Adrenal gland (tissue), 12 donors: ENCODE results near the gene UCP3. TPM values are rescaled to one million over a fixed set of nuclear protein-coding genes. Genes with fewer than 3 reads are reported as not detected.
A peak's percentile ranks its signal among the peaks of the same experiment; 100 is the strongest.

ENCODE experiments used
- DNase-seq, 7 donors: peaks; one replicate each; pipeline ENCODE4 v3.0.0-alpha.2; 2019 to 2020
- H3K27ac ChIP-seq, 5 donors: fragments of 200-600 bp; sonication (generic) in 4 of 5; 1 replicate in 3 of 5; 2 replicates in 2 of 5; pipeline versions ENCODE4 v1.5.1 to v1.8.0; 2016 to 2020; ENCODE audit warnings: mild to moderate bottlenecking in 1 of 5
- H3K27me3 ChIP-seq: fragments of 200-600 bp; 2 replicates; pipeline ENCODE4 v1.8.0; 2021
- H3K36me3 ChIP-seq, 2 donors: fragments of 200-600 bp; replicated peaks in 1 of 2; 1 replicate in 1 of 2; 2 replicates in 1 of 2; pipeline versions ENCODE4 v1.5.1 to v1.8.0; 2018 to 2022
- H3K4me1 ChIP-seq, 2 donors: fragments of 200-600 bp; replicated peaks in 1 of 2; 1 replicate in 1 of 2; 2 replicates in 1 of 2; pipeline versions ENCODE4 v1.5.1 to v1.8.0; 2018 to 2021
- H3K4me3 ChIP-seq, 4 donors: fragments of 200-600 bp; sonication (generic) in 3 of 4; one replicate each; pipeline ENCODE4 v1.5.1; 2016 to 2018
- H3K9me3 ChIP-seq, 3 donors: fragments of 200-600 bp; sonication (generic) in 1 of 3; replicated peaks in 1 of 3; 1 replicate in 2 of 3; 2 replicates in 1 of 3; pipeline versions ENCODE4 v1.5.1 to v1.8.0; 2016 to 2021
- POLR2A ChIP-seq, 2 donors: fragments of 450-650 bp; IDR thresholded peaks; one replicate each; pipeline ENCODE4 v1.6.1; 2017; ENCODE audit warnings: antibody characterized with exemption in 2 of 2, mild to moderate bottlenecking in 2 of 2, moderate library complexity in 1 of 2
- WGBS, 4 donors: extraction: QIAGEN DNeasy Blood & Tissue Kit in 2 of 4; methylation state at CpG; one replicate each; pipeline versions ENCODE4 v1.1.5 to v1.1.7; 2013 to 2017; 5-methylcytosine and 5-hydroxymethylcytosine counted together
- intact Hi-C, 2 donors: fragments of 100-400 bp; cut with DNase I; formaldehyde crosslinking; loops; one replicate each; pipeline versions ENCODE4 v1.14.1 to v1.15.0; 2022 to 2023
- polyA plus RNA-seq, 3 donors: library from polyadenylated mRNA; stranded (reverse); fragments of 200-250 nt in 2 of 3; fragments of 350-450 nt in 1 of 3; fragmentation: Illumina TruSeq in 1 of 3; extraction: RNeasy Lipid Tissue Mini Kit (QIAGEN cat#74804) in 1 of 3; gene quantifications; one replicate each; pipeline ENCODE4 v1.2.3, GENCODE V29; 2013 to 2014
- total RNA-seq, 9 donors: library from RNA; depleted of rRNA in 4 of 9; stranded (reverse); fragments of >200 nt in 4 of 9; fragments of 120-200 nt in 1 of 9; fragmentation: NEBNext Ultra II Directional in 1 of 9; extraction: Animal tissue kit (Norgen Biotek cat#: 25700) in 1 of 9; gene quantifications; one replicate each; pipeline versions ENCODE4 v1.1.0 to v1.2.4, GENCODE V29; 2013 to 2023
- TF ChIP-seq, protein P1 (sequence below), 6 experiments: fragments of 450-650 bp in 4 of 6; fragments of 200-600 bp in 2 of 6; sonication (generic) in 1 of 6; IDR thresholded peaks; 1 replicate in 5 of 6; 2 replicates in 1 of 6; pipeline versions ENCODE4 v1.5.1 to v1.8.0; 2016 to 2021; ENCODE audit warnings: antibody characterized with exemption in 6 of 6, mild to moderate bottlenecking in 2 of 6, moderate library complexity in 1 of 6
- donor health status: healthy with polysubstance abuse.
- donor health status: Bipolar disorder and iron deficiency.
- donor health status: DM: yes; HTN: yes; CAD: no.
- donor health status: DM: no; HTN: no; CAD: no.
- donor health status: DM: no; HTN: no; CAD: no.
- donor health status: DM: yes; HTN: yes; CAD: no.

Gene UCP3
- total and polyA plus RNA-seq, 12 donors: 0.36 to 6.3 (median 1.4) TPM

DNA sequence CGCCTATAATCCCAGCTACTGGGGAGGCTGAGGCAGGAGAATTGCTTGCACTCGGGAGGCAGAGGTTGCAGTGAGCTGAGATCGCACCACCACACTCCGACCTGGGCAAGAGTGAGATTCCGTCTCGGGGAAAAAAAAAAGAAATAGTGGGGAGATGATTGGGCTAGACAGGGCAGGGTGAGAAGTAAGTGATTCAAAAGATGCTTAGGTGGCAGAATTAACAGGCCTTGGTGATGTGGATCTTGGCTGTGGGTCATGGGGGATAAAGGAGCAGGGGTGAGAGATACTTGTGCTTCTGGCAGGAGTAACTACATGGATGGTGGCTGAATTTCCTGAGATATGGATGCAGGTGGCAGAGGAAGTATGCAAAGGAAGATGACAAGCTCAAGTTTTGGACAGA, 13.1 kb upstream of the UCP3 start:
- no peak overlapping the region for H3K4me3 ChIP-seq
- TF ChIP-seq POLR2A (IDR thresholded peaks at IDR 0.05): no peak
- TF ChIP-seq, protein P1, sequence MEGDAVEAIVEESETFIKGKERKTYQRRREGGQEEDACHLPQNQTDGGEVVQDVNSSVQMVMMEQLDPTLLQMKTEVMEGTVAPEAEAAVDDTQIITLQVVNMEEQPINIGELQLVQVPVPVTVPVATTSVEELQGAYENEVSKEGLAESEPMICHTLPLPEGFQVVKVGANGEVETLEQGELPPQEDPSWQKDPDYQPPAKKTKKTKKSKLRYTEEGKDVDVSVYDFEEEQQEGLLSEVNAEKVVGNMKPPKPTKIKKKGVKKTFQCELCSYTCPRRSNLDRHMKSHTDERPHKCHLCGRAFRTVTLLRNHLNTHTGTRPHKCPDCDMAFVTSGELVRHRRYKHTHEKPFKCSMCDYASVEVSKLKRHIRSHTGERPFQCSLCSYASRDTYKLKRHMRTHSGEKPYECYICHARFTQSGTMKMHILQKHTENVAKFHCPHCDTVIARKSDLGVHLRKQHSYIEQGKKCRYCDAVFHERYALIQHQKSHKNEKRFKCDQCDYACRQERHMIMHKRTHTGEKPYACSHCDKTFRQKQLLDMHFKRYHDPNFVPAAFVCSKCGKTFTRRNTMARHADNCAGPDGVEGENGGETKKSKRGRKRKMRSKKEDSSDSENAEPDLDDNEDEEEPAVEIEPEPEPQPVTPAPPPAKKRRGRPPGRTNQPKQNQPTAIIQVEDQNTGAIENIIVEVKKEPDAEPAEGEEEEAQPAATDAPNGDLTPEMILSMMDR (IDR thresholded peaks at IDR 0.05): no peak
- H3K27me3 ChIP-seq: no peaks in the 10 kb centered on the region
- intact Hi-C loops: no loop called here
- H3K36me3 ChIP-seq: no peaks in the 10 kb centered on the region
- H3K27ac ChIP-seq: peak overlapping the region in 1 of 5 donors; percentile 51
- no peak for DNase-seq
- 96 to 98% (median 98%) methylated on average over 6 of the region's 6 CpGs for WGBS, 4 donors
- no peaks in the 10 kb centered on the region for H3K9me3 ChIP-seq
- peaks cover 27 to 49% of the 10 kb centered on the region in 2 donors for H3K4me1 ChIP-seq

- DNase-seq: peak in 1 of 7 donors; percentile 31
- Histone ChIP-seq H3K4me3 (no peak overlapping the region), H3K27me3 (no peaks in the 10 kb centered on the region), H3K36me3 (no peaks in the 10 kb centered on the region), H3K27ac (peak overlapping the region in 4 of 5 donors; percentile 27 to 88 (median 82)), H3K4me1 (peaks cover 27 to 43% of the 10 kb centered on the region in 2 donors), H3K9me3 (no peaks in the 10 kb centered on the region)
- intact Hi-C loops: no loop called here
- 82 to 86% (median 86%) methylated on average over 4 of the region's 4 CpGs for WGBS, 4 donors
- TF ChIP-seq, protein P1 (IDR thresholded peaks at IDR 0.05): no peak
- no peak for TF ChIP-seq POLR2A (IDR thresholded peaks at IDR 0.05)
These were observed 11.7 kb upstream of the UCP3 start for GRCh38 chr11:74020539-74020938.

GRCh38 chr11:74019860-74020259, 11.0 kb upstream of the UCP3 start:
- no peak for TF ChIP-seq POLR2A (IDR thresholded peaks at IDR 0.05)
- TF ChIP-seq, protein P1 (IDR thresholded peaks at IDR 0.05): no peak
- Histone ChIP-seq H3K4me1 (peaks cover 24 to 37% of the 10 kb centered on the region in 2 donors), H3K36me3 (no peaks in the 10 kb centered on the region), H3K27ac (peak overlapping the region in 4 of 5 donors; percentile 27 to 88 (median 82)), H3K27me3 (no peaks in the 10 kb centered on the region), H3K9me3 (no peaks in the 10 kb centered on the region), H3K4me3 (no peak overlapping the region)
- WGBS, 4 donors: 80 to 94% (median 87%) methylated on average over 4 of the region's 4 CpGs
- intact Hi-C loops: no loop called here
- peak in 1 of 7 donors; percentile 46 for DNase-seq

- H3K27ac ChIP-seq: peak overlapping the region; percentile 78 to 88 (median 82)
- intact Hi-C loops: no loop called here
- H3K9me3 ChIP-seq: no peaks in the 10 kb centered on the region
- 34 to 54% (median 45%) methylated on average over 3 to 4 of the region's 4 CpGs for WGBS, 4 donors
- no peak for TF ChIP-seq POLR2A (IDR thresholded peaks at IDR 0.05)
- TF ChIP-seq, protein P1 (IDR thresholded peaks at IDR 0.05): no peak
- H3K4me3 ChIP-seq: no peak overlapping the region
- H3K27me3 ChIP-seq: no peaks in the 10 kb centered on the region
- peaks cover 21 to 30% of the 10 kb centered on the region in 2 donors for H3K4me1 ChIP-seq
- H3K36me3 ChIP-seq: no peaks in the 10 kb centered on the region
- DNase-seq: peak in 1 of 7 donors; percentile 51
These were observed 10.3 kb upstream of the UCP3 start for GRCh38 chr11:74019104-74019738.
